HG03159 (cell line): ENCODE data around the gene KCNK15.

Experiments used
- ATAC-seq: cut with Tn5 transposase; IDR thresholded peaks from one replicate; pipeline ENCODE4 v1.9.1; 2021; ENCODE audit warnings: mild to moderate bottlenecking, moderate library complexity; ENCODE audit not compliant: unreplicated experiment

KCNK15 gene

DNA sequence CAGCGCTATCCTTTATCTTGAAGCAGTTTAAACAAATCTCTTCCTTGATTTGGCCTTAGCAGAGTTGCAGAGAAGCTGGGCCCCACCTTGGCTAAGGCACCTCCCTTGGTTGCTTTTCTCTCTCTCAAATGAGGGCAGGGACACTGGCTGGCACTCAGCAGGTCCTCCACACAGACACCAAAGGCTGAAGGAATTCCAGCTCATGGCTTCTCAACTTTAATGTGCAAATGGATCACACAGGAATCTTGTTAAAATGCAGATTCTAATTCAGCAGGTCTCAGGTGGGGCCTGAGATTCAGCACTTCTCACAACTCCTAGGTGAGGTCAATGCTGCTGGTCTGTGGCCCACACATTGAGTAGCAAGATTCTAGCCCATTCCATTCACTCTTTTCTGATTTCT lies 39.0 kb downstream of the KCNK15 start:
- no peak for ATAC-seq

DNA sequence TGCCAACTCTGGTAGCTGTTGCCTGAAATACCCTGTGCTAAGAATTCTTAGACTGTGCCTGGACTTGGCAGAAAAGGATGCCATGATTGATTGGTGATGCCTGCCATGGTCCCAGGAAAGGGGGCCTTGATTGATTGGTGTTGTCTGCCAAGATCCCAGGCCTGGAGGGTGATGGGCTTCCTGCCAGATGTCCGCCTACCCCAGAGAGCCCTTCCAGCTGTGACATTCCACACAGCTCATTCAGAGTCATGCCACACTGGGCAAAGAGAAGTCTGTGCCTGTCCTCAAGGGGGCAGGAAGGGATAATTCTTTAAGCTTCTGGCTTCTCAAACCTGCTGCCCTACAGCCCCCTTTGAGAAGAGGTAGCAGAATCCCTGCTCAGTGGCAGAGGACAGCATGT lies 40.1 kb downstream of the KCNK15 start:
- ATAC-seq = no peak

DNA sequence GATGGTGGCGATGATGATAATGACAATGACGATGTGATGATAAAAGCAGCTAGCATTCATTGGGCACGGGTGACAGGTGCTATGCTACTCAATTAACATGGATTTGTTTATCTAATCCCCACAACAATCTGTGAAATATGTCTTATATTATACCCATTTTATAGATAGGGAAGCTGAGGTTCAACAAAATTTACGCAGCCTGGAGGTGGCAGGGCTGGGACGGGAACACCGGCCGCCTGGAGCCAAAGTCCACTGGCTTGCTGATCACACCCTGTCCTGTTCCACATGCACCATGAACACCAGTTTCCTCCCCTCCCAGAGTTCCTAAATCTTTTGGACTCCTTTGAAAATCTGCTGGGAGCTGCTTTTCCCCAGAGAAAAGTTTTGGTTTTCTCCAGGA lies 41.6 kb downstream of the KCNK15 start:
- no peak for ATAC-seq

GRCh38 chr20:44788706-44789456 lies 43.2 kb downstream of the KCNK15 start:
- ATAC-seq = no peak

- no peak for ATAC-seq
These were observed 45.2 kb downstream of the KCNK15 start for GRCh38 chr20:44790638-44791393.

- ATAC-seq = no peak
These were observed 47.1 kb downstream of the KCNK15 start for GRCh38 chr20:44792796-44793195.

DNA sequence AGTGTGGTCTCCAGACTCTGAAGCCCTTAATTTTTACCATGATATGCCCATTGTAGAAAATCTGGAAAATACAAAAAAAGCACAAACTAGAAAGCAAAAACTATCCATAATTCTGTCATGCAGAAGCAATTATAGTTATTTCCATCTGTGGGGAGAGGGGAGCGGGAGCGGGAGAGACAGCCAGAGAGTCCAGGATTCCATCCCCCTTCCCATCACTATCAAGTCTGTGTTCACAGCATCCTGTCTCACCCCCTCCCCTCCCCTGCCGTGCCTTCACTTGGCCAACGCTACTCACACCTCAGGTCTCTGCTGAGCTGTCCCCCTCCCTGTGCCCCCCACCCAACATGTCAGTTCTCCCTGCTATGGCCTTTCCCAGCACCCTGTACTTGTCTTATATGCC lies 50.2 kb downstream of the KCNK15 start:
- no peak for ATAC-seq

- no peak for ATAC-seq
These were observed 50.6 kb downstream of the KCNK15 start for GRCh38 chr20:44796311-44796710.

DNA sequence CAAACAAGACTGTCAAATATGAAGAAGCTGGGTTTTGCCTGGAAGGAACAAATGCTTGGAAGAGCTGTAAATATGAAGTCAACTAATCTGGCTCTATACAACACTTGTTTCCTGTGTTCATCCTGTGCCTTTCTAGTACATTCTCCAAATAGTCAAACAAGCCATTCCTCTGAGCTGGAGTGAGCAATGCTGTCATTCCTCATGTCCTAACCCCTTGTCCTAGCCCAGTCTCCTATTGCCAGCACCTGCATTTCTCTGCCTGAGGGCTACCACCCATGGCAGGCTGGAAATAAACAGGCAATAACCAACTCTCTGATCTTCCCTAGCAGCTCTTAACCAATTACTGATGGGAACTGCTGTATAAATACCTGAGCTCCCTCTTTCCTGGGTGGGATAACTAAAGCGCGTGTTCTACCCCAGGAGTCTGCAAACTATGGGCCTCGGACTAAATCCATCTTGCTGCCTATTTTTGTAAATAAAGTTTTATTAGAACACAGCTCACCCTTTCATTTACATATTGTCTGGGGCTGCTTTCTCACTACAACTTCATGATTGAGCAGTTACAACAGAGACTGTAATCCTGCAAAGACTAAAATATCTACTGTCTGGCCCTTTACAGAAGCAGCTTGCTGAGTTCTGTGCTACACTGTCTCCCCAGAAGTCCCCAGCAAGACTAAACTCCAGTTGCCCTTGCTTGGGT lies 51.2 kb downstream of the KCNK15 start:
- ATAC-seq = no peak

- no peak for ATAC-seq
These were observed 54.0 kb downstream of the KCNK15 start for GRCh38 chr20:44799691-44800090.

GRCh38 chr20:44800391-44801046 lies 54.9 kb downstream of the KCNK15 start:
- ATAC-seq = no peak
